NCI-H1930 (cell line): ENCODE measurements around the gene HHEX.
"Not testable (repeated sequence)": the region's sequence is repeated elsewhere in the genome, so short reads cannot be mapped to it uniquely, and the experiment has no call there.

Experiments used
- DNase-seq, 2 experiments: peaks; one replicate each; lab custom pipeline; 2025; lab: John Stamatoyannopoulos, UW

The HHEX gene

GRCh38 chr10:92689663-92690210, at the start of gene HHEX:
Gene HHEX (plus strand): TSS chr10:92689955. CDS start chr10:92689987, 32 bp downstream.
- DNase-seq = peak in 1 of 2 experiments; percentile 67

- DNase-seq = no peak
Observed at GRCh38 chr10:92640107-92640506, 49.6 kb upstream of the HHEX start.

- no peak for DNase-seq
Observed at GRCh38 chr10:92641492-92641891, 48.3 kb upstream of the HHEX start.

- DNase-seq = no peak
Observed at GRCh38 chr10:92644921-92645320, 44.8 kb upstream of the HHEX start.

- DNase-seq = not testable (repeated sequence)
Observed at GRCh38 chr10:92650864-92651263, 38.9 kb upstream of the HHEX start.

- no peak for DNase-seq
Observed at GRCh38 chr10:92655426-92655825, 34.3 kb upstream of the HHEX start.

- DNase-seq = no peak
Observed at GRCh38 chr10:92656266-92656961, 33.3 kb upstream of the HHEX start.

GRCh38 chr10:92657024-92657423, 32.7 kb upstream of the HHEX start:
- DNase-seq = no peak

GRCh38 chr10:92662848-92663247, 26.9 kb upstream of the HHEX start:
- no peak for DNase-seq

GRCh38 chr10:92664322-92664721, 25.4 kb upstream of the HHEX start:
- DNase-seq = no peak

GRCh38 chr10:92667078-92667477, 22.7 kb upstream of the HHEX start:
- DNase-seq = no peak

- DNase-seq = no peak
Observed at GRCh38 chr10:92677708-92678107, 12.0 kb upstream of the HHEX start.

- DNase-seq = no peak
Observed at GRCh38 chr10:92678206-92678605, 11.5 kb upstream of the HHEX start.

- DNase-seq = no peak
Observed at GRCh38 chr10:92681306-92681834, 8.4 kb upstream of the HHEX start.

- no peak for DNase-seq
Observed at GRCh38 chr10:92688573-92688926, 1.2 kb upstream of the HHEX start.

GRCh38 chr10:92688927-92689662, 660 bp upstream of the HHEX start:
- no peak for DNase-seq

- no peak for DNase-seq
Observed at GRCh38 chr10:92690211-92690914, 608 bp downstream of the HHEX start.

- DNase-seq = no peak
Observed at GRCh38 chr10:92690915-92691590, 1.3 kb downstream of the HHEX start.

GRCh38 chr10:92691591-92692079, 1.9 kb downstream of the HHEX start:
- DNase-seq = no peak

GRCh38 chr10:92692080-92692671, 2.4 kb downstream of the HHEX start:
- no peak for DNase-seq
